HG02571 (cell line): Measurements from ENCODE around the gene PPP2R2C.

ENCODE experiments used
- ATAC-seq: cut with Tn5 transposase; IDR thresholded peaks from one replicate; pipeline ENCODE4 v1.9.1; 2021; ENCODE audit warnings: mild to moderate bottlenecking, moderate library complexity; ENCODE audit not compliant: unreplicated experiment

Gene PPP2R2C

DNA sequence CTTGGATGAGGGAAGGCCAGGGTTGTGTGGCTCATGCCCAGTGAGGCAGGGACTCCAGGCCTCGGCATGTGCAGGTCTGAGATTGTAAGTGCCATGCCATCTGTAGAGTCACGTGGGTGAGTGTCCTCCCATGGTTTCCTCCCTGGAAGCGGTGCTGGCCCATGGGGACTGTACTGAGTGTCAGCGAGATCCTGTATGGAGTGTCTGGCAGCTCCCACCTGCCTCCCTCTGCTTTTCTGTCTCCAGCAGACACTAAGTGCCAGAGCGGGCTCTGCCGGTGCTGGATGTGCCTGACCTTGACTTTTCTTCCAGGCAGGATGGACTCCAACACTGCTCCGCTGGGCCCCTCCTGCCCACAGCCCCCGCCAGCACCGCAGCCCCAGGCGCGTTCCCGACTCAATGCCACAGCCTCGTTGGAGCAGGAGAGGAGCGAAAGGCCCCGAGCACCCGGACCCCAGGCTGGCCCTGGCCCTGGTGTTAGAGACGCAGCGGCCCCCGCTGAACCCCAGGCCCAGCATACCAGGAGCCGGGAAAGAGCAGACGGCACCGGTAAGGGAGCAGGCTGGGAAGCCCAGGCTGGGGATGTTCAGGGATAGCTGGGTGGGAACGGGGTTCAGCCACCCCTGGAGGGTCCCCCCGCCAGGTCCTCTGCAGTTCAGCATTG, 195.1 kb downstream of the PPP2R2C start:
- ATAC-seq, result no peak

DNA sequence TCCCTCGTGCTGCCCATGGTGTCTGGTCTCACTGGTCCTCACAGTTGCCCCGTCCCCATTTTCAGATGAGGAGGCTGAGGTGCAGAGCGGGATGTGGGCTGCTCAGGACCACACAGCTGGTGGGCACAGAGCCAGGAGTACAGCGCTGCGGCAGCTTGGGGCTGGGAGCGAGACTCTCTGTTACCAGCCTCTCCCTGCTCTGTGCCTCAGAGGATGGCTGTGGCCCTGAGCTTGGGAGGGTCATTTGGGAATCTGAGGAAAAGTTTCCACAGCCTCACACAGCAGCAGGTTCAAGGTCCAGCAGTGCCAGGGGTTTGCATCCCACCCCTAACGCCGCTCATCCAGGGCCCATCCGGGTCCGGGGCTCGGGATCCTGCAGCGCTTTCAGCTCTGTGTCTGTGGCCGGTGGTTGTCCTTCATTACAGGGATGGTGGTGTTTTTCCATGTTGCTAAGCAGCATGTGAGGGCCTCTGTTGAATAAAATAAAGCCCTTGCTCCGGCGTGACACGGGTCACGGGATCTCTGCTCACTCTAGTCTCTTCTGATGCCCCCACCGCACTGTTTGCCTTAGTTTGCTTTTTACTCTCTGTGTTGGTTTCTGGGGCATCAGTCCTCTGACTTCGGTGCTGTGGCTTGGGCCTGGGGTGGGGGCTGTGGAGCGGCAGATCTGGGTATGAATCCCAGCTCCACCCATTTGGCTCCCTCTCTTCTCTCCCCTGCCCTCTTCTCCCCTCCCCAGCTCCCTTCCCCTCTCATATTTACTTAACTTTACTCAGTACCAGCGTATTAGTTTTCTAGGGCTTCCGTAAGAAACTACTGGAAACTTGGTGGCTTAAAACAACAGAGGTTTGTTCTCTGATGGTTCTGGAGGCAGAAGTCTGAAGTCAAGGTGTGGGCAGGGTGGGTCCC, 196.3 kb downstream of the PPP2R2C start:
- no peak for ATAC-seq

GRCh38 chr4:6275351-6275750, 197.1 kb downstream of the PPP2R2C start:
- ATAC-seq, result no peak

- ATAC-seq, result no peak
Measured at GRCh38 chr4:6273661-6273990, 198.8 kb downstream of the PPP2R2C start.

DNA sequence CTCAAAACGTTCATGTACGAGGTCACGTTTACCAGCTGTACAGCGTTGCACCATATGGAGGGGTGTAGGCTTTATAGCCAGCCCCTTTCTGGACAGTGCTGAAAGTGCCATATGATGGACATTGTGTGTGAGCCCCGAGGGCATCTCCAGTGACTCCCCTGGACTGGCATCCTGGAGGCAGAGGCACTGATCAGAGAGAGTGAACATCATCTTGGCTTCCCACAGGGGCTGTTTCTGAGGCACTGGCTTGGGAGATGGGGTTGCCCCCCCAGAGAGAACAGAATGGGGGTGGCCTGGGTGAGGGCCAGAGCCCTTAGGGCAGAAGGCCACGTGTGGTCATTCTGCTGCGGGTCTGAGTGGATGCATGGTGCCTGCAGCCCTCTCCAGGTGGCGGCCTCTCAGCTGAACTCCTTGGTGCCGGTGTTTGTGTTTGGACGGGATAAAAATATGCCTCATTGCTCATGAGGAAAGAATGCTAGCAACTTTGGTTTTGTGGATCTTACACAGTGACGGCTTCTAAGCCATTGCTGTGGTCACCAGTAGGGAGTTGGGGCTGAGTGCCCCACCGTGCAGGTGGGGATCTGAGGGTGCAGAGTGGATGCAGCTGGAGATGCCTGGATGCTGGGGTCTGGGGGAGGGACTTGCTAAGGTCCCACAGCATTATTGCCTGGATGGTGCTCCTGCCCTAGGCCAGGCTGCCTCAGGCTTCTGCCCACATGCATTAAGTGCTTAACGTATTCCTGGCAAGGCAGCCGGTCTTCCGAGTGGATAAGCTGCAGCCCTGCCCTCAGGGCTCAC, 199.4 kb downstream of the PPP2R2C start:
- ATAC-seq, result no peak

DNA sequence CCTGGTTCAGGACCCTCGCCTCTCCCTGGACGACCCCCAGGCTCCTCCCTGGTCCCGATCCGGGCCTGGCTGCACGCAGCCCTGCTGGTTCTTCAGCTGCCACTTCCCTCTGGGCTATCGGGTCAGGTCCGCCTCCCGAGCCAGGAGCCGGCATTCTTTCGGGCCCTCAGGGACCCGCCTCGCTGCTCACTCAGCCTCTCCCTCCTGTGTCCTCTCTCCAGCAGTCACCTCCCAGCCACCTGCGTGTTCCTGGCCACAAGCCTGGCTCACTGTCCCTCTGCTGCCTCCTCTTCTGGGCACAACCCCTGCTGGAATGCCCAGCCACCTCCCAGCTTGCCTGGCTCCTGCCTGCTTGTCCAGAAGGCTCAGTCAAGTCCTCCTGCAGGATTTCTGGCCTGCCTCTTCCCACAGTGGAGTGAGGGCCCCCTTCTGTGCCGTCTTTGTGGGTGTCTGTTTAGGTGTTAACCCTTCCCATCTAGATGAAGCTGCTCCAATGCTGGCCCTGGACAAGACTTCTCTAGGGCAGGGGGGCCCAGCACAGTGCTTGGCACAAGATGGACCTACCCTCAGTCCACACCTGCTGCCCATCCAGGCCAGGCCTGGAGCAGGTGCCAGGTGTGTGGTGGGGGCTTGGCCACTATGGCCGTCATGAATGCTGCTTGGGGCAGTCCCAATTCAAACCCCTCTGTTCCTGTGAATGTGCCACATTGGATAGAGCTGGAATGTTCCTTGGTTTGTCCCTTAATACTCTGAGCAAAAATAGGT, 200.5 kb downstream of the PPP2R2C start:
- no peak for ATAC-seq

DNA sequence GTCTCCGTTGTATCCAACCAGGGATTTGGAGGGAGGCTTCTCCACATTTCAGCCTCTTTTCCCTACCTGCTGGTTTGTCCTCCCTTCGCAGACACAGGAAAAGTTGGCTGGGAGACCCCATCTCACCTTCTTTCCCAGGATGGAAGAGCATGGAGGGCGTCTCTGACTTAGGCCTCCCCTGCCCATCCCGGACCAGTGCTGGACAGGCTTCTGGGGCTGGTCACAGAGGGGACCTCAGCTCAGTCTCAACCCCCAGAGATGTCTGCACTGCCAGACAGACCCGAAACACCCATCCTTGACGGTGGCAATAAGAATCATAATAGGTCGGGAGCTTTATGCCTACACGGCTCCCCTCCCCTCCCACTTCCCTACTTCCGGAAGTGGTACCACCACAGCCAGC, 201.2 kb downstream of the PPP2R2C start:
- no peak for ATAC-seq

- no peak for ATAC-seq
Measured at GRCh38 chr4:6270636-6271121, 201.7 kb downstream of the PPP2R2C start.
